K562 (cell line): Measurements from ENCODE around the gene CFAP410. TPM values are rescaled to one million over a fixed set of nuclear protein-coding genes. Genes with fewer than 3 reads are reported as not detected.

Experiments
- CHD2 ChIP-seq: IDR thresholded peaks from 2 replicates; pipeline ENCODE4 v1.6.1; 2011; ENCODE audit warnings: low read depth, low read length
- ETV5 ChIP-seq: sonication (generic); formaldehyde crosslinking; IDR thresholded peaks from 2 replicates; pipeline ENCODE4 v1.4.0; 2020; ENCODE audit warnings: low read depth, mild to moderate bottlenecking, missing genetic modification reagents
- HMGXB4 ChIP-seq: sonication (generic); formaldehyde crosslinking; IDR thresholded peaks from 2 replicates; pipeline ENCODE4 v1.8.1; 2023; ENCODE audit warnings: mild to moderate bottlenecking, missing genetic modification reagents
- NFE2 ChIP-seq: IDR thresholded peaks from 2 replicates; pipeline ENCODE4 v1.6.1; 2014; ENCODE audit warnings: antibody characterized with exemption, low read depth
- SMC3 ChIP-seq: conservative IDR thresholded peaks from 2 replicates; pipeline ENCODE4 v1.6.1; 2011; ENCODE audit warnings: low read depth, low read length, improper control_type of control experiment; ENCODE audit not compliant: insufficient read depth
- SUPT5H ChIP-seq: fragments of 450-650 bp; IDR thresholded peaks from 2 replicates; pipeline ENCODE4 v1.6.1; 2016
- ZNF408 ChIP-seq: fragments of 250-450 bp; sonication (Bioruptor Pico); IDR thresholded peaks from 2 replicates; pipeline ENCODE4 v1.4.0; 2020; ENCODE audit warnings: low read depth, mild to moderate bottlenecking, moderate library complexity
- ZNF583 ChIP-seq: fragments of 250-450 bp; sonication (Bioruptor Pico); IDR thresholded peaks from 2 replicates; pipeline ENCODE4 v1.4.0; 2020
- ZNF644 ChIP-seq: fragments of 200-800 bp; sonication (Bioruptor generic); IDR thresholded peaks from 2 replicates; pipeline ENCODE4 v1.6.1; 2016; ENCODE audit warnings: low read depth, missing genetic modification characterization, missing compliant biosample characterization
- ZNF740 ChIP-seq, 3 experiments: fragments of 200-800 bp in 1 of 3; sonication (Bioruptor generic) in 1 of 3; sonication (generic) in 1 of 3; formaldehyde crosslinking in 1 of 3; IDR thresholded peaks; 2 replicates each; pipeline versions ENCODE4 v1.6.1 to v1.8.0; 2016 to 2022; ENCODE audit warnings: mild to moderate bottlenecking in 2 of 3, missing compliant biosample characterization in 2 of 3, missing genetic modification characterization in 2 of 3, missing genetic modification reagents in 1 of 3
- ZSCAN32 ChIP-seq: fragments of 450-650 bp; formaldehyde crosslinking; IDR thresholded peaks from 2 replicates; pipeline ENCODE4 v1.4.0; 2020; ENCODE audit warnings: mild to moderate bottlenecking, moderate library complexity
- polyA plus RNA-seq, 8 experiments: library from polyadenylated mRNA; depleted of rRNA in 4 of 8; stranded (reverse) in 5 of 8; unstranded in 3 of 8; fragments of >200 nt; fragmentation: Nextera tagmentation in 2 of 8; fragmentation: Illumina TruSeq in 1 of 8; extraction: Ambion mirVana in 2 of 8; extraction: Trizol in 1 of 8; gene quantifications; 2 replicates each; pipeline versions ENCODE4 v1.2.1 to v1.2.3, GENCODE V29; 2011 to 2014; ENCODE audit warnings: inconsistent platforms in 1 of 8, missing spikeins in 1 of 8
- total RNA-seq, 7 experiments: library from RNA; depleted of rRNA in 6 of 7; stranded (reverse); fragments of >200 nt in 6 of 7; fragmentation: Illumina TruSeq in 2 of 7; extraction: Trizol in 2 of 7; gene quantifications; 2 replicates each; pipeline versions ENCODE4 v1.2.1 to v1.2.3, GENCODE V29; 2011 to 2021; ENCODE audit warnings: low replicate concordance in 1 of 7
- TF ChIP-seq, protein P1 (sequence below): fragments of 250-450 bp; sonication (Bioruptor Pico); IDR thresholded peaks from 2 replicates; pipeline ENCODE4 v1.5.0; 2022; ENCODE audit warnings: mild to moderate bottlenecking
- TF ChIP-seq, protein P2 (sequence below), 2 experiments: fragments of 450-650 bp; IDR thresholded peaks; 2 replicates each; pipeline ENCODE4 v1.6.1; 2016; ENCODE audit warnings: mild to moderate bottlenecking in 2 of 2, borderline replicate concordance in 1 of 2, low read depth in 1 of 2, moderate library complexity in 1 of 2

CFAP410 gene
- total and polyA plus RNA-seq, 9 of the 15 experiments (the other 6 are each of a cell fraction or from before 2014, with no cell fraction given) = 0.07 to 17.3 (median 2.3) TPM

GRCh38 chr21:44338971-44339910 lies at the start of gene CFAP410 (continued):
- TF ChIP-seq, protein P1, sequence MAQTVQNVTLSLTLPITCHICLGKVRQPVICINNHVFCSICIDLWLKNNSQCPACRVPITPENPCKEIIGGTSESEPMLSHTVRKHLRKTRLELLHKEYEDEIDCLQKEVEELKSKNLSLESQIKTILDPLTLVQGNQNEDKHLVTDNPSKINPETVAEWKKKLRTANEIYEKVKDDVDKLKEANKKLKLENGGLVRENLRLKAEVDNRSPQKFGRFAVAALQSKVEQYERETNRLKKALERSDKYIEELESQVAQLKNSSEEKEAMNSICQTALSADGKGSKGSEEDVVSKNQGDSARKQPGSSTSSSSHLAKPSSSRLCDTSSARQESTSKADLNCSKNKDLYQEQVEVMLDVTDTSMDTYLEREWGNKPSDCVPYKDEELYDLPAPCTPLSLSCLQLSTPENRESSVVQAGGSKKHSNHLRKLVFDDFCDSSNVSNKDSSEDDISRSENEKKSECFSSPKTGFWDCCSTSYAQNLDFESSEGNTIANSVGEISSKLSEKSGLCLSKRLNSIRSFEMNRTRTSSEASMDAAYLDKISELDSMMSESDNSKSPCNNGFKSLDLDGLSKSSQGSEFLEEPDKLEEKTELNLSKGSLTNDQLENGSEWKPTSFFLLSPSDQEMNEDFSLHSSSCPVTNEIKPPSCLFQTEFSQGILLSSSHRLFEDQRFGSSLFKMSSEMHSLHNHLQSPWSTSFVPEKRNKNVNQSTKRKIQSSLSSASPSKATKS (CRISPR knock-in tag) = no peak
- TF ChIP-seq SUPT5H (peak; percentile 95), ZNF644 (tag) (no peak), SMC3 (no peak), ZSCAN32 (CRISPR knock-in tag) (no peak), ETV5 (CRISPR knock-in tag) (peak; percentile 94), HMGXB4 (CRISPR knock-in tag) (peak; percentile 96), CHD2 (no peak), NFE2 (no peak), ZNF583 (CRISPR knock-in tag) (0 out of 2 replicates have a peak, but pooled peaks have one; percentile 22), ZNF740 (CRISPR knock-in tag; IDR thresholded peaks at IDR 0.05) (peak; percentile 74), ZNF740 (tag; IDR thresholded peaks at IDR 0.05) (no peak), ZNF408 (CRISPR knock-in tag) (no peak)
- TF ChIP-seq, protein P2, sequence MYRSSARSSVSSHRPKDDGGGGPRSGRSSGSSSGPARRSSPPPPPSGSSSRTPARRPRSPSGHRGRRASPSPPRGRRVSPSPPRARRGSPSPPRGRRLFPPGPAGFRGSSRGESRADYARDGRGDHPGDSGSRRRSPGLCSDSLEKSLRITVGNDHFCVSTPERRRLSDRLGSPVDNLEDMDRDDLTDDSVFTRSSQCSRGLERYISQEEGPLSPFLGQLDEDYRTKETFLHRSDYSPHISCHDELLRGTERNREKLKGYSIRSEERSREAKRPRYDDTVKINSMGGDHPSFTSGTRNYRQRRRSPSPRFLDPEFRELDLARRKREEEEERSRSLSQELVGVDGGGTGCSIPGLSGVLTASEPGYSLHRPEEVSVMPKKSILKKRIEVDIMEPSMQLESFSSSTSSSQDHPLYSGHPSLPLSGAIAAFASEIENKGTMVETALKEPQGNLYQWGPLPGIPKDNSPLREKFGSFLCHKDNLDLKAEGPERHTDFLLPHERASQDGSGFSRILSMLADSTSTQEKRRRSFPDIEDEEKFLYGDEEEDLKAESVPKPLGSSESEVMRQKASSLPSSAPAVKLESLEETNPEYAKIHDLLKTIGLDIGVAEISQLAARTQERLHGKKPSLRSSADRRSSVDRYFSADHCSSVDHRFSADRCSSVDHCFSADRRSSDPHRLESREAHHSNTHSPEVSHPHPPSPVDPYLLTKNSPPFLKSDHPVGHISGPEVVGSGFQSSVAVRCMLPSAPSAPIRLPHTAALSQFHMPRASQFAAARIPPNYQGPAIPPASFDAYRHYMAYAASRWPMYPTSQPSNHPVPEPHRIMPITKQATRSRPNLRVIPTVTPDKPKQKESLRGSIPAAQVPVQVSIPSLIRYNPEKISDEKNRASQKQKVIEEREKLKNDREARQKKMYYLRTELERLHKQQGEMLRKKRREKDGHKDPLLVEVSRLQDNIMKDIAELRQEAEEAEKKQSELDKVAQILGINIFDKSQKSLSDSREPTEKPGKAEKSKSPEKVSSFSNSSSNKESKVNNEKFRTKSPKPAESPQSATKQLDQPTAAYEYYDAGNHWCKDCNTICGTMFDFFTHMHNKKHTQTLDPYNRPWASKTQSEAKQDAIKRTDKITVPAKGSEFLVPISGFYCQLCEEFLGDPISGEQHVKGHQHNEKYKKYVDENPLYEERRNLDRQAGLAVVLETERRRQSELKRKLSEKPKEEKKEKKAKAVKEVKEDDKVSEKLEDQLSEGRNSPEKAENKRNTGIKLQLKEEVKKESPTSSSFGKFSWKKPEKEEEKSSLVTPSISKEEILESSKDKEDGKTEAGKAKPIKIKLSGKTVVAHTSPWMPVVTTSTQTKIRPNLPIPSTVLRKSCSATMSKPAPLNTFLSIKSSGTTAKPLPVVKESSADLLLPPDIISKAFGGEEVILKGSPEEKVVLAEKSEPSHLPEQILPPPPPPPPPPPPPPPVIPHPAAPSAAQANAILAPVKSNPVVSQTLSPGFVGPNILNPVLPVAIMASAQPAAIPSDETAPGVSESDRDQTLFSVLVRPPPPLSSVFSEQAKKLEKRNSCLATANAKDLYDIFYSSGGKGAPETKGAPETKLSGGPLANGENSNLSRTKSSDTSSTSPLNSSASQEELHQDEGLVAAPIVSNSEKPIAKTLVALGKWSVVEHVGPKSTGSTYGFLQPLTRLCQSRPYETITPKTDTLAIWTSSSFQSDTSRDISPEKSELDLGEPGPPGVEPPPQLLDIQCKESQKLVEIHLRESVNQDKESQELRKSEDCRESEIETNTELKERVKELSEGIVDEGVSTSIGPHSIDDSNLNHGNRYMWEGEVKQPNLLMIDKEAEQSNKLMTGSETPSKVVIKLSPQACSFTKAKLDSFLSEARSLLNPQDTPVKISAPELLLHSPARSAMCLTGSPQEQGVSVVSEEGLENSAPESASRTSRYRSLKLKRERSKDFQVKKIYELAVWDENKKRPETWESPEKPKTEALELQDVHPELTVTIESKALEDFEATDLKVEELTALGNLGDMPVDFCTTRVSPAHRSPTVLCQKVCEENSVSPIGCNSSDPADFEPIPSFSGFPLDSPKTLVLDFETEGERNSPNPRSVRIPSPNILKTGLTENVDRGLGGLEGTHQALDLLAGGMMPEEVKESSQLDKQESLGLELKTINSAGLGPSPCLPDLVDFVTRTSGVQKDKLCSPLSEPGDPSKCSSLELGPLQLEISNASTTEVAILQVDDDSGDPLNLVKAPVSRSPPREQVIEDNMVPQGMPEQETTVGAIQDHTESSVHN (IDR thresholded peaks at IDR 0.05; ENCODE audit: borderline replicate concordance in 1 of 2, low read depth in 1 of 2) = no peak
